Memory B cell (primary cell): ENCODE measurements around the gene ZFAND6.
A peak's percentile ranks its signal among the peaks of the same experiment; 100 is the strongest.
"Not testable (repeated sequence)": the region's sequence is repeated elsewhere in the genome, so short reads cannot be mapped to it uniquely, and the experiment has no call there.

Experiments used
- ATAC-seq: fragments of 150-1000 bp; cut with Tn5 transposase; 2 replicates; pipeline ENCODE4 v1.10.0; 2021; ENCODE audit warnings: low read depth, mild to moderate bottlenecking, moderate library complexity
- DNase-seq, 2 donors: peaks; one replicate each; pipeline ENCODE4 v3.0.0; 2022; ENCODE audit warnings: low spot score in 2 of 2
- H3K27ac Mint-ChIP-seq: one replicate; pipeline ENCODE4 v1.8.0; 2022; ENCODE audit warnings: mild to moderate bottlenecking, moderate library complexity, mixed read lengths
- H3K27me3 Mint-ChIP-seq: one replicate; pipeline ENCODE4 v1.8.0; 2022; ENCODE audit warnings: mixed read lengths
- H3K36me3 Mint-ChIP-seq: one replicate; pipeline ENCODE4 v1.8.0; 2022; ENCODE audit warnings: mild to moderate bottlenecking, mixed read lengths
- H3K4me1 Mint-ChIP-seq: one replicate; pipeline ENCODE4 v1.8.0; 2022; ENCODE audit warnings: mixed read lengths
- H3K4me3 Mint-ChIP-seq: one replicate; pipeline ENCODE4 v1.8.0; 2022; ENCODE audit warnings: mild to moderate bottlenecking, moderate library complexity, mixed read lengths
- H3K9me3 Mint-ChIP-seq: one replicate; pipeline ENCODE4 v1.8.0; 2022; ENCODE audit warnings: mixed read lengths

The ZFAND6 gene

DNA sequence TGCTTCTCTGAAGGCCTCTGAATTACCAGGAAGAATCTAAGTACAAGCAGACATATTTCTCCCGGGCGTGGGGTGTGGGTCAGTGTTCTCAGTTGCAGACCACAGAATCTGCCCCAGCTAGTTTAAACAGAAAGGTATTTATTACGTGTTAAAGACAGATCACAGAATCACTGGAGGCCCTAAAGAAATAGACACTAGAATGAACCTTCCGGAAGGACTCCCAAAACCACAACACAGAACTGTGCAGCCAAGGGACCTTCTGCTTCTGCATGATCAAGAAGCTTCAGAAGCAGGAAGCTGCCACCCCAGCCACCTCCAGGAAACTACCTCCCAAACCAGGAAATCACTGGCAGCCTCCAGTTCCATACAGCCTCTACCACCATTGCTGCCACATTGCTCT is 32.7 kb upstream of the ZFAND6 start:
- Mint-ChIP-seq H3K36me3 (peaks cover 8% of the 10 kb centered on the region), H3K27ac (no peak overlapping the region), H3K27me3 (no peaks in the 10 kb centered on the region), H3K9me3 (peaks cover 6% of the 10 kb centered on the region), H3K4me3 (no peak overlapping the region), H3K4me1 (peaks cover 24% of the 10 kb centered on the region)
- no peak for ATAC-seq
- DNase-seq = no peak

DNA sequence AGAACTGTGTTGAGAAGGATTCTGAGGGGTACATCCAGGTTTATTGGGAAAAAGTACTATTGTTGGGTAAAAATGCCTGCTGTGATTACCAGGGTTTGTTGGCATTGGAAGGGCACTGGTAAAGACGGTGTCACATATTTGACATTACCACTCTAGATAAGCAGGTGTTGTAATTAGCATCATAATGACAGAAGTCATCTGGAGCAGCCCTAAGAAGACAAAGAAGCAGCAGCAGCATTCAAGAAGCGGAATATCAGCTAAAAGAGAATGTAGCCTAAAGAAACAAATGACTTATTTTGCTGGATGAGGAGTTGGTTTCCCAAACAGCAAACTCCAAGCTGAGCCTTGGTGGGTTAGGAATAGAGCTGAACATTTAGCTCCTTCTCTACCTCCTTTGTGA is 30.5 kb upstream of the ZFAND6 start:
- Mint-ChIP-seq H3K4me3 (no peak overlapping the region), H3K27ac (no peak overlapping the region), H3K9me3 (peaks cover 2% of the 10 kb centered on the region), H3K36me3 (peaks cover 4% of the 10 kb centered on the region), H3K27me3 (no peaks in the 10 kb centered on the region), H3K4me1 (peaks cover 29% of the 10 kb centered on the region)
- ATAC-seq (no peak), DNase-seq (no peak)

DNA sequence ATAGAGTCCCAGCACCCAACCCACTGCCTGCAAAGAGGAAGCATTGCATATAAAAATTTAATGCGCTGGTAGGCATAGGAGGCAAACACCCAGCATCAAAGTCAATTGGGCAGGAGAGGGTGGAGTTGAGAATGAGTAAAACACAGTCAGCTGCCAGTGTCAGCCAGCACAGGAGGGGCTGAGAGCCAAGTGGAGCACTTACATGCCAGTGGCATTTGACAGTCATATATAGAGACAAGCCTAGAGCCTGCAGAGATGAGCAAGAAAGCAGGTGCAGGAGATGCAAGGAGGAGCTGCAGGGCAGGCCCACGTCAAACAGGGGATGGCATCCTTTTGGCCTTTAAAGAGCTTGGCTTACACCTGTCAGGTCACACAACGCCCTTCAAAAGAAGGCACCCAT is 27.6 kb upstream of the ZFAND6 start:
- peaks cover 2% of the 10 kb centered on the region for H3K9me3 Mint-ChIP-seq
- H3K27ac Mint-ChIP-seq = peak overlapping the region; percentile 43
- H3K27me3 Mint-ChIP-seq = no peaks in the 10 kb centered on the region
- ATAC-seq (peak; percentile 60), DNase-seq (no peak)
- H3K36me3 Mint-ChIP-seq = peaks cover 4% of the 10 kb centered on the region
- peak overlapping the region; percentile 63 for H3K4me3 Mint-ChIP-seq
- H3K4me1 Mint-ChIP-seq = peaks cover 42% of the 10 kb centered on the region

DNA sequence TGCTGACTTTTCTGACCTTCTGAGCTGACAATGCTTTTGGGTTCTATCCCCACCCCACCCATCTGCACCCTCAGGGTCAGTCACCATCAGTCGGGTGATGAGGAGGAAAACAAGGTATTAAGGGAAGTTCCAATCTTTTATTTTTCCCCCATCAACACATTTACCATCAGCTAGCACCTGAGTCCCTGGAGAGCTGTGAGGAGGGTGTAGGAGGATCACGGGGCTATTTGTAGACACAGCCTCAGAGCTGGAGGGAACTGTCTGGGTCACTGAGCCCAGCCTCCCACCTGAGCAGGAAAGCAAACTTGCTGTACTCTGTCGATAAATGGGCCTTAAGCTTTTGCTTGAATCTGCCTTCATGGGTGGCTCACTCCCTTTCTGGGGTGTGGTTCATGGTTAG is 24.8 kb upstream of the ZFAND6 start:
- Mint-ChIP-seq H3K4me1 (peaks cover 39% of the 10 kb centered on the region), H3K27ac (peak overlapping the region; percentile 65), H3K4me3 (no peak overlapping the region), H3K27me3 (no peaks in the 10 kb centered on the region), H3K9me3 (peaks cover 4% of the 10 kb centered on the region), H3K36me3 (peaks cover 4% of the 10 kb centered on the region)
- DNase-seq (no peak), ATAC-seq (peak; percentile 17)

DNA sequence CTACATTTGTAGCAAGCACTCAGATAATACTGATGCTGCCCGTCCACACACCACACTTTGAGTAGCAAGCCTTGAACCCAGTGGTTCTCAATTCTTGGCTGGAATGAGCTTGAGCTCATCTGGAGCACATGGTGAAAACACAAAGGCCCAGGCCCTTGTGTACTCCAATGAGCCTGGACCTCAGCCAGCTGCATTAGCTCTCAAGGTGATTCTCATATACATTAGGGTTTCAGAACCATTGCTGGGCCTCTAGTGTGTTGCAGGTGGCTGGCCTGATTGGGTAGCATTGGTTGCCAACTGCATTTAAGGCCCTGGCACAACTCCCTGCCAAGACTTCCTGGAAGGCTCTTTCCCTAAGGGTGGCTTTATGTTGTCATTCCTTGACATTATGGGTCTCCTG is 23.4 kb upstream of the ZFAND6 start:
- peak overlapping the region; percentile 9 for H3K27ac Mint-ChIP-seq
- DNase-seq = no peak
- no peak for ATAC-seq
- H3K4me1 Mint-ChIP-seq = peaks cover 34% of the 10 kb centered on the region
- H3K9me3 Mint-ChIP-seq = peaks cover 2% of the 10 kb centered on the region
- peaks cover 3% of the 10 kb centered on the region for H3K36me3 Mint-ChIP-seq
- no peaks in the 10 kb centered on the region for H3K27me3 Mint-ChIP-seq
- no peak overlapping the region for H3K4me3 Mint-ChIP-seq

DNA sequence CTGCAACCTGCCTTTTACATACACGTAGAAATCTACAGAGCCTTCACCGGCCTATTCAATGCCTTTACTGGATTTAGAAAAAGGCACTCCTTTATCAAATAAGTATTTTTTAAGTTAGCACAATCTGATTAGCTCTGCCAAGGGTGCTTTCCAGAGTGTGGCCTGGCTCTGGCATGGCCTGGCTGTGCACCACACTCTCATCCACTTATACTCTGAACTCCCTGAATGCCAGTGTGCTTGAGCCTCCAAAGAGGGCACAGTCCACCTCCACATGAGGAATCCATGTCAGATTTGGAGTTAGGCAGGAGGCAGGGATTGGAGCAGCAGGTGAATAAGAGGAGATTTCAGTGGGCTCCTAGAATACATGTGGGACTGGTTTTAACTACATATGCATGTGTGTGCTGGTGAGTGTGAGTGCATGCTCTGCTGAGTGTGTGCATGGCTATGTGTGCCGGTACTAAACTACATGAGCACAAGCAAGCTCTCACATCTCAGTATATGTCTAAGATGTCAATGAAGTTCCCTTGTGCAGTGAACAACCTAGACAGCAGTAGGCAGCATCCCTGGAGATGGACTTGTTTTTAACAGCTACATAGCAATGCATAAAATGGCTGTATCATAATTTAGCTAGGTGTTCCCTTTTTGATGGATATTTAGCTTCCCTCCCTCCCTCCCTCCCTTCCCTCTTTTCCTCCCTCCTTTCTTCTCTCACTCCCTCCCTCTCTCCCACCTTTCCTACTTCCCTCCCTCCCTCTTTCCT is 17.8 kb upstream of the ZFAND6 start:
- H3K27ac Mint-ChIP-seq = peak overlapping the region; percentile 10
- H3K36me3 Mint-ChIP-seq = peaks cover 3% of the 10 kb centered on the region
- H3K4me1 Mint-ChIP-seq = no peaks in the 10 kb centered on the region
- H3K9me3 Mint-ChIP-seq = peaks cover 2% of the 10 kb centered on the region
- ATAC-seq (no peak), DNase-seq (no peak)
- no peak overlapping the region for H3K4me3 Mint-ChIP-seq
- H3K27me3 Mint-ChIP-seq = no peaks in the 10 kb centered on the region

DNA sequence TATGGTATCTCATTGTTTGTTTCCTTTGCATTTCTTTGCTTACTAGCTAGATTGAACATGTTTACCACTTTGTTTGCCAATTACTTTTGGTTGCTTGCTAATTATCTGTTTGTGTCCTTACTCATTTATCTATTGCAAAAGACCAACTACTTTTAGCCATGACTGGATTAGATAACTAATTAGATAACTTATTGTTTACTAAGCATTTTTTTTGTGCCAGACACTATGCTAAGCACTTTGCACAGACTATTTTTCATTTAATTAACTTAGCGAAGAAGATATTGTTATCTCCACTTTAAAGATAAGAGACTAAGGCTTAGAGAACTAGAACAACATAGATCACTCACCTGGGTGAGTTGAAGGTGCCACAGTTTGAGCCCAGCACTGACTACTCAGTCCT is 16.9 kb upstream of the ZFAND6 start:
- Mint-ChIP-seq H3K4me3 (no peak overlapping the region), H3K9me3 (peaks cover 2% of the 10 kb centered on the region), H3K27me3 (no peaks in the 10 kb centered on the region), H3K4me1 (no peaks in the 10 kb centered on the region), H3K27ac (no peak overlapping the region), H3K36me3 (peaks cover 3% of the 10 kb centered on the region)
- no peak for ATAC-seq
- no peak for DNase-seq

DNA sequence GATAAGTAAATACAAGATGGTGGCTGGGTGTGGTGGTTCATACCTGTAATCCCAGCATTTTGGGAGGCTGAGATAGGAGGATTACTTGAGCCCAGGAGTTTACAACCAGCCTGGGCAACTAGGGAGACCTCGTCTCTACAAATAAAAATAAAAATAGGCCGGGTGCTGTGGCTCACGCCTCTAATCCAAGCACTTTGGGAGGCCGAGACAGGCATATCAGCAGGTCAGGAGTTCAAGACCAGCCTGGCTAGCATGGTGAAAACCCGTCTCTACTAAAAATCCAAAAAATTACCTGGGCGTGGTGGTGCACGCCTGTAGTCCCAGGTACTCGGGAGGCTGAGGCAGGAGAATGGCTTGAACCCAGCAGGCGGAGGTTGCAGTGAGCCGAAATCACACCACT is 14.3 kb upstream of the ZFAND6 start:
- H3K36me3 Mint-ChIP-seq, H3K4me3 Mint-ChIP-seq, H3K4me1 Mint-ChIP-seq, DNase-seq, H3K27ac Mint-ChIP-seq, ATAC-seq, H3K9me3 Mint-ChIP-seq, H3K27me3 Mint-ChIP-seq: not testable (repeated sequence)

DNA sequence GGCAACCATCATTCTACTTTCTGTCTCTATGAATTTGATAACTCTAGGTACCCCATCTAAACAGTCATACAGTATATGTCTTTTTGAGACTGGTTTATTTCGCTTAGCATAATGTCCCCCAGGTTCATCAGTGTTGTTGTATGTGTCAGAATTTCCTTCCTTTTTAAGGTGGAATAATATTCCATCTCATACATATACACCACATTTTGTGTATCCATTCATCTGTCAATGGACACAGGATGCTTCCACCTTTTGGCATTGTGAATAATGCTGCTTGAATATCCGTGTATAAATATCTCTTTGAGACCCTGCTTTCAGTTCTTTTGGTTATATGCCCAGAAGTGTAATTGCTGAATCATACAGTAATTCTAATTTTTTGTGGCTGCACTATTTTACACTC is 10.4 kb upstream of the ZFAND6 start:
- no peak for ATAC-seq
- Mint-ChIP-seq H3K4me3 (no peak overlapping the region), H3K9me3 (no peaks in the 10 kb centered on the region), H3K27me3 (no peaks in the 10 kb centered on the region), H3K4me1 (peaks cover 12% of the 10 kb centered on the region), H3K36me3 (no peaks in the 10 kb centered on the region), H3K27ac (no peak overlapping the region)
- no peak for DNase-seq

DNA sequence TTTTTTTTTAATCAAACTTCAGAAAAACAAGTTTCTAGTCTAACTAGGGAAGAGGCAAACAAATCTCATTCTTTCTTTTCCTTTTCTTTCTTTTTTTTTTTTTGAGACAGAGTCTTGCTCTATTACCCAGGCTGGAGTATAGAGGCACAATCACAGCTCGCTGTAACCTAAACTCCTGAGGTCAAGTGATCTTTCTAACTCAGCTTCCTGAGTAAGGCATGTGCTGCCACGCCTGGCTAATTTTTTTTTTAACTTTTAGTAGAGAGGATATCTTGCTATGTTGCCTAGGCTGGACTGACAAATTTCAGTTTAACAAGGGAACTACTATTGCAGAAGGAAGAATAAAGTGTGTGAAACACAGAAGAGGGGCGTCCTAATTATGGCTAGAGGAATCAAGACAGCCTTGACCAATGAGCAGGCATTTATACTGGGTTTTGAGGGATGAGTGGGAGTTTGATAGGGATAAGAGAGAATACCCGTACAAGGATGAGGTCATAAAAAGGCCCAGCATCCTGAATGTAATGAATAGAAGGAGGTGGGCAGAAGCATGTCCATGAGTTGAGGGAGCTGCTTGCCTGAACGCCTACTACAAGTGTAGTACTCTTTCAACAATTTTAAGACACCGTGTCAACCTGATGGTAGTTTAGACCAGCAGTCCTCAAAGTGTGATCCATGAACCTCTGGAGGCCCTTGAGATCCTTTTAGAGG is 6.7 kb upstream of the ZFAND6 start:
- H3K4me3 Mint-ChIP-seq = peak overlapping the region; percentile 1
- H3K4me1 Mint-ChIP-seq = peaks cover 22% of the 10 kb centered on the region
- ATAC-seq (peak; percentile 70), DNase-seq (no peak)
- peak overlapping the region; percentile 41 for H3K27ac Mint-ChIP-seq
- H3K36me3 Mint-ChIP-seq = no peaks in the 10 kb centered on the region
- no peaks in the 10 kb centered on the region for H3K9me3 Mint-ChIP-seq
- no peaks in the 10 kb centered on the region for H3K27me3 Mint-ChIP-seq

DNA sequence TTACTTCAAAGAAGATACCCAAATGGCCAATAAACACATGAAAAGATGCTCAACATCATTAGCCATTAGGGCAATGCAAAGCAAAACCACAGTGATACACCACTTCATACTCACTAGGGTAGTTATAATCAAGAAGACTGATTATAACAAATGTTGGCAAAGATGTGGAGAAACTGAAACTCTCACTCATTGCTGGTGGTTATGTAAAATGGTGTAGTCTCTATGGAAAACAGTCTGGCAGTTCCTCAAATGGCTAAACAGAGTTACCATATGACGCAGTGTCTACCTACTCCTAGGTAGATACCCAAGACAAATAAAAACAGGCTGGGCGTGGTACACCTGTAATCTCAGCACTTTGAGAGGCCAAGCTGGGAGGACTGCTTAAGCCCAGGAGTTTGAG is 3.5 kb upstream of the ZFAND6 start:
- Mint-ChIP-seq H3K36me3 (no peaks in the 10 kb centered on the region), H3K4me1 (peaks cover 26% of the 10 kb centered on the region), H3K9me3 (no peaks in the 10 kb centered on the region), H3K27ac (peak overlapping the region; percentile 32), H3K4me3 (no peak overlapping the region), H3K27me3 (no peaks in the 10 kb centered on the region)
- DNase-seq = peak in 1 of 2 donors; percentile 20
- ATAC-seq = peak; percentile 32

DNA sequence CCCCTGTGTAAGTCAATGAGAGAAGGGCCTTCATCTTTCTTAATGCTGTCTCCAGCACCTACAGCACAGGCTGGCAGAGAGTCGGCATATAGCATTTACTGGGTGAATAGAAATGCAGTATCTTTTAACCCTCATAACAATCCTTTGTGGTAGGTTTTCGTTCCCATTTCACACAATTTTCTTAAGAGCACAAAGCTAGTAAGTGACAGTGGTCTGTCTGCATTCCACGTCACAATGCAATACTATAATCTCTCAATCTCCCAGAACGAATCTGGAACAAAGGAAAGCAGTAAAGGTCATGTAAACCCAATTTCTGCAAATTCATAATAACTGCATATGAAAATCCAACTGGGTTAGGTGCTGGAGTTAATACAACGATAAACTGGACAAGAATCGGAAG is 1.4 kb upstream of the ZFAND6 start:
- DNase-seq (no peak), ATAC-seq (no peak)
- peak overlapping the region; percentile 75 for H3K4me3 Mint-ChIP-seq
- H3K36me3 Mint-ChIP-seq = no peaks in the 10 kb centered on the region
- H3K27ac Mint-ChIP-seq = peak overlapping the region; percentile 35
- no peaks in the 10 kb centered on the region for H3K9me3 Mint-ChIP-seq
- no peaks in the 10 kb centered on the region for H3K27me3 Mint-ChIP-seq
- peaks cover 26% of the 10 kb centered on the region for H3K4me1 Mint-ChIP-seq

DNA sequence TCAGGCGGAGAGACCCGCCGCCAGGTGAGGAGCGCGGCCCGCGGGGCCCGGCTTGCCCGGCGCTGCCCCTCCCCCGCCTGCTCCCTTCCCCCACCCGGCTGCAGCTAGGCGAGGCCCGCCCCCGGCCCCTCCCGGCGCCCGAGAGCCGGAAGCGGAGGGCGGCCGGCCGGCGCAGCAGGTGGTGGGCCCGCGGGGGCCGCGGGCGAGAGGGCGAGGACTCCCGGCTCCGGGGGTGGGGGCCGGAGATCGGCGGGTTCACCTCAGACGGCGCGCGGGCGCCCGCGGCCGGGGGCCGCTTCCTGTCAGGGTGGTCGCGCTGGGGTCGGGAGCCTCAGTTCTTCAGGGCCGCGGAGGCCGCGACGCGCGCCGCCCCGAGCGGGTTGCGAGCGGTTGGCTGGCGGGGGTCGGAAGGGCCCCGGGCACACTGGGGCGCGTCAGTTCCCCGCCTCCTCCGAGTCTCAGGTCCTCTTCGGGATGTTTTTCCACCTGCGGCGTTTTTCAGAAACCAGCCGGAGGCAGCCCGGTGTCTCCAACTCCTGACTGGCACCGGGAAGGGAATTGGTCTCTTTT is 395 bp downstream of the ZFAND6 start:
- H3K27ac Mint-ChIP-seq = peak overlapping the region; percentile 95
- H3K9me3 Mint-ChIP-seq = no peaks in the 10 kb centered on the region
- ATAC-seq = peak; percentile 59
- H3K36me3 Mint-ChIP-seq = no peaks in the 10 kb centered on the region
- H3K4me1 Mint-ChIP-seq = peaks cover 32% of the 10 kb centered on the region
- peak overlapping the region; percentile 91 for H3K4me3 Mint-ChIP-seq
- no peaks in the 10 kb centered on the region for H3K27me3 Mint-ChIP-seq
- no peak for DNase-seq

DNA sequence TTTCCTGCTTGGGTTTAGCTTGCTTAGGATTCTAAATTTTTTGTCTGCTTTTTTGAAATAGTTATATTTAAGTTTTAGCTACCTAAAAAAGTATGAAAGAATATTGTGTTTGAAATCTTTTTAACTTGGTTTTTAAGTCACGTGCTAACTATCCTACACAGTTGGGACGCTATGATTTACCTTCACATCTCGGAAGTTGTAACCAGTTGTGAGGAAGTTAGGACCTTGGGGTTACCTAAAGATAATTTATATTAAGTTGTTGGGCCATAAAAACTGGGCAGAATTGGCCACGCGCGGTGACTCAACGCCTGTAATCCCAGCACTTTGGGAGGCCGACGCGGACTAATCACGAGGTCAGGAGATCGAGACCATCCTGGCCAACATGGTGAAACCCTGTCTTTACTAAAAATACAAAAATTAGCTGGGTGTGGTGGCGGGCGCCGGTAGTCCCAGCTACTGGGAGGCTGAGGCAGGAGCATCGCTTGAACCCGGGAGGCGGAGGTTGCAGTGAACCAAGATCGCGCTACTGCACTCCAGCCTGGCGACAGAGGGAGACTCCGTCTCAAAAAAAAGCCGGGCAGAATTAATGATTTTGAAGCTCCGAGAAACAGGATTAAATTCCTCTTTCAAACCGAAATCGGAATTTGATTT is 1.0 kb downstream of the ZFAND6 start:
- Mint-ChIP-seq H3K4me3 (peak overlapping the region; percentile 84), H3K27ac (peak overlapping the region; percentile 86), H3K27me3 (no peaks in the 10 kb centered on the region), H3K36me3 (no peaks in the 10 kb centered on the region), H3K9me3 (no peaks in the 10 kb centered on the region), H3K4me1 (peaks cover 34% of the 10 kb centered on the region)
- DNase-seq (no peak), ATAC-seq (no peak)
